ENCODE data around the gene TM4SF1. TPM values are rescaled to one million over a fixed set of nuclear protein-coding genes. Genes with fewer than 3 reads are reported as not detected.
A peak's percentile ranks its signal among the peaks of the same experiment; 100 is the strongest.

TM4SF1 gene
- total RNA-seq, 1 donor from 2014 or later = 103 TPM

DNA sequence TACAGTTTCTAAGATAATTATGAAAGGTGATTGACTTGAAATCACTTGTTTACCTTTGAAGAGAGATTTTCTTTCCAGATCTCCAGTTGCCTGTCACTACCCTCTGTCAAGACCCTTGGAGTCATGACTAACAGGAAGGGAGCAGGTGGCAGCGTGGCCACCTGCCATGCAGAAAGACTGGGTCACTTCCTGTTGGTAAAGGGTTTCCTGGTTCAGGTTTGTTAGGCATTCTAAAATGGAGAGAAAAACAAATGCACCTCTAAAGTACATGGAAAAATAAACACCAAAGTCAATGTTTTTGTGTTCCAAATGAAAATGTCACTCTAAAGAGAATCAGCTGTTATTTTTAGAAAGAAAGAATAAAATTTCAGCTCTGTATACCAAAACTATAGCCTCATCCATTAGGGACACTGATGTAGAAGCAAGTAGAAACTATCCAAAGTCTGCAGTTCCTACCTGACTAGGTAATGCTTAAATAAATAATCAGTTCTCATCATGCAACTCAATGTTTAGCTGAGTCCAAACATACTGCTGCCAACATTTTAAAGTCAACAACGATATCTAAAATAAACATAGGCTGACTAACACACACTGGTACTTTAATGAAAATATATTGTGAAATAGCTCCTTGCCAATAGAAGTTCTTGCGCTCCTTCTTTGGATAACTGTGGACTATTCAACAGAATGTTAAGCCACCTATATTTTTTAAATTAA lies 23.9 kb upstream of the TM4SF1 start:
- intact Hi-C loops (cut with micrococcal nuclease) = no loop called here
- no peak for DNase-seq
- no peaks in the 10 kb centered on the region for H3K9me3 ChIP-seq (replicated peaks)
- no peaks in the 10 kb centered on the region for H3K36me3 ChIP-seq
- no peaks in the 10 kb centered on the region for H3K27me3 ChIP-seq (ENCODE audit: low read depth)
- no peaks in the 10 kb centered on the region for H3K4me1 ChIP-seq
- TF ChIP-seq, protein P1, sequence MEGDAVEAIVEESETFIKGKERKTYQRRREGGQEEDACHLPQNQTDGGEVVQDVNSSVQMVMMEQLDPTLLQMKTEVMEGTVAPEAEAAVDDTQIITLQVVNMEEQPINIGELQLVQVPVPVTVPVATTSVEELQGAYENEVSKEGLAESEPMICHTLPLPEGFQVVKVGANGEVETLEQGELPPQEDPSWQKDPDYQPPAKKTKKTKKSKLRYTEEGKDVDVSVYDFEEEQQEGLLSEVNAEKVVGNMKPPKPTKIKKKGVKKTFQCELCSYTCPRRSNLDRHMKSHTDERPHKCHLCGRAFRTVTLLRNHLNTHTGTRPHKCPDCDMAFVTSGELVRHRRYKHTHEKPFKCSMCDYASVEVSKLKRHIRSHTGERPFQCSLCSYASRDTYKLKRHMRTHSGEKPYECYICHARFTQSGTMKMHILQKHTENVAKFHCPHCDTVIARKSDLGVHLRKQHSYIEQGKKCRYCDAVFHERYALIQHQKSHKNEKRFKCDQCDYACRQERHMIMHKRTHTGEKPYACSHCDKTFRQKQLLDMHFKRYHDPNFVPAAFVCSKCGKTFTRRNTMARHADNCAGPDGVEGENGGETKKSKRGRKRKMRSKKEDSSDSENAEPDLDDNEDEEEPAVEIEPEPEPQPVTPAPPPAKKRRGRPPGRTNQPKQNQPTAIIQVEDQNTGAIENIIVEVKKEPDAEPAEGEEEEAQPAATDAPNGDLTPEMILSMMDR (IDR thresholded peaks at IDR 0.05; ENCODE audit: borderline replicate concordance) = no peak
- H3K27ac ChIP-seq (replicated peaks) = no peak overlapping the region
- H3K4me3 ChIP-seq = no peak overlapping the region

DNA sequence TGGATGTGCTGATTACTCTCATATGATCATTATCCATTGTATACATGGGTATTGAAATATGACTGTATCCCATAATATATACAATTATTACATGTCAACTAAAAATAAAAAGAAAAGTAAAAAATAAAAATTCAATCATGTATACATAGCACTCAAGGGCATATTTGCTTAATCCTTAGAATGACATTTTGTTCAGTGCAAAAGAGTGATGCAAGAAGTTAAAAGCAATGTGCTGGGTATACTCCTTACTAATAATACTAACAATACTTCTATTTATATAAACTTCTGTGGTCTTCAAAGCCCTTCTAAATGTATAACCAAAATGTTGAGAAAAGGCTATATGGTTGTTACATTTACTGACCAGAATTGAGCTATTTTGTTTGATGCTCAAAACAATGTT lies 23.2 kb upstream of the TM4SF1 start:
- intact Hi-C loops (cut with micrococcal nuclease) = no loop called here
- H3K36me3 ChIP-seq = no peaks in the 10 kb centered on the region
- no peaks in the 10 kb centered on the region for H3K27me3 ChIP-seq (ENCODE audit: low read depth)
- no peak for DNase-seq
- no peak overlapping the region for H3K27ac ChIP-seq (replicated peaks)
- H3K9me3 ChIP-seq (replicated peaks) = no peaks in the 10 kb centered on the region
- peaks cover 6% of the 10 kb centered on the region for H3K4me1 ChIP-seq
- TF ChIP-seq, protein P1 (IDR thresholded peaks at IDR 0.05; ENCODE audit: borderline replicate concordance) = no peak
- no peak overlapping the region for H3K4me3 ChIP-seq

DNA sequence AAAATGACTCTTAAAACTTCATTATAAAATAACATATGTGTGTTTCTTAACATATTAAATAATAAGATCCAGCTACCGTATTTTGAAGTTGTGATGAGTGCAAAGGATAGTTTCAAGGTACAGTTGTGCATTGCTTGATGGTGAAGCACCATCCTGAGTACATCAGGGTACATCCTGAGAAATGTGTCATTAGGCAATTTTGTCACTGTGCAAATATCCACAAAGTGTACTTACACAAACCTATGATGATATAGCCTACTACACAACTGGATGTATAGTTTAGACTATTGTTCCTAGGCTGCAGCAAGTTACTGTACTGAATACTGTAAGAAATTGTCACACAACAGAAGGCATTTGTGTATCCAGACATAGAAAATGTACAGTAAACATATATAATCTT lies 20.8 kb upstream of the TM4SF1 start:
- TF ChIP-seq, protein P1 (IDR thresholded peaks at IDR 0.05; ENCODE audit: borderline replicate concordance) = no peak
- H3K4me3 ChIP-seq = no peak overlapping the region
- H3K9me3 ChIP-seq (replicated peaks) = no peaks in the 10 kb centered on the region
- no peaks in the 10 kb centered on the region for H3K27me3 ChIP-seq (ENCODE audit: low read depth)
- no peak overlapping the region for H3K27ac ChIP-seq (replicated peaks)
- intact Hi-C loops (cut with micrococcal nuclease) = loop anchor here (10.0 kb wide), 1 partner anchor 77 kb away; the partner anchor contains the start of gene TM4SF4
- peaks cover 27% of the 10 kb centered on the region for H3K4me1 ChIP-seq
- DNase-seq = no peak
- H3K36me3 ChIP-seq = no peaks in the 10 kb centered on the region

DNA sequence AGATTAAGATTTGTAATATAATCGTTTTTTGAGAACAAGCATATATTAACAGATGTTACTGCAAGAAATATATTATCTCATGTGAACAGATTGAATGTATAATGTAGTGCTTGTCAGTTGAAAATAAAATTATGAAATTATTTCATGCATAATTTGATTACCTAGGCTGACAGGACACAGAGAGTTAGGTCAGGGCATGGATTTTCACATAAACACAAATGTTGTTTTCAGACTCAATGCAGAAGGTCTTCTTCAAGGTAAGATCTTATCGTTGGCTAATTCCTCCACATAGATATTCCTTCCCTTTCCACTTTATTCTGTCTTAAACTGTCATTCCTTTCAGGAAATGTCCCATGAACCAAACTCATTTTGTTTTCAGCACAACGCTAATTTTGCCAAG lies 20.1 kb upstream of the TM4SF1 start:
- TF ChIP-seq, protein P1 (IDR thresholded peaks at IDR 0.05; ENCODE audit: borderline replicate concordance) = no peak

DNA sequence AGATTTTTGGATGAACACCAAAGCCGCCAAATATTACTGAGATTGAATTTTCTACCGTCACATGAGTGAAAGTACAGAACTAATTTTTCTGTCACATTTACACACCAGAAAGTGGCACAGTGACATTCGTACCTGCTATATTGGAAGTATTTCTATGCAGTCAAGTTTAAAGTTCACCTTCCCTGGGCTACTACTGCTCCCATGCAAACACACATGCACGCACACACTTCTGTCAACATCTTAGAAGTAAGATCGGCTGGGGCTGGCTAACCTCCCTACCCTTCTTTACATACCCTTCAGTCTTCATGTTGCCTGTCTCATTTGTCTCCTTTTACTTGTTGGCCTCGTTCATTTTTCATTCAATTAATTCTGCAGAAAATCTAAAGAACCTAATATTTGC lies 19.0 kb upstream of the TM4SF1 start:
- no peaks in the 10 kb centered on the region for H3K36me3 ChIP-seq
- H3K4me3 ChIP-seq = no peak overlapping the region
- intact Hi-C loops (cut with micrococcal nuclease) = loop anchor here (10.0 kb wide), 1 partner anchor 78 kb away; the partner anchor contains the start of gene TM4SF4
- TF ChIP-seq, protein P1 (IDR thresholded peaks at IDR 0.05; ENCODE audit: borderline replicate concordance) = no peak
- H3K9me3 ChIP-seq (replicated peaks) = no peaks in the 10 kb centered on the region
- H3K4me1 ChIP-seq = peaks cover 29% of the 10 kb centered on the region
- H3K27me3 ChIP-seq (ENCODE audit: low read depth) = no peaks in the 10 kb centered on the region
- no peak for DNase-seq
- H3K27ac ChIP-seq (replicated peaks) = peak overlapping the region; percentile 18

More for the DNA sequence above, 20.1 kb upstream of the TM4SF1 start:
- DNase-seq = no peak
- no peaks in the 10 kb centered on the region for H3K36me3 ChIP-seq
- H3K4me1 ChIP-seq = peaks cover 29% of the 10 kb centered on the region
- H3K9me3 ChIP-seq (replicated peaks) = no peaks in the 10 kb centered on the region
- H3K4me3 ChIP-seq = no peak overlapping the region
- no peaks in the 10 kb centered on the region for H3K27me3 ChIP-seq (ENCODE audit: low read depth)
- intact Hi-C loops (cut with micrococcal nuclease) = loop anchor here (10.0 kb wide), 1 partner anchor 77 kb away; the partner anchor contains the start of gene TM4SF4
- no peak overlapping the region for H3K27ac ChIP-seq (replicated peaks)

Data from left ventricle myocardium inferior (tissue), 1 donor.